HepG2 (cell line): ENCODE results near the gene ATP4B. TPM values are rescaled to one million over a fixed set of nuclear protein-coding genes. Genes with fewer than 3 reads are reported as not detected.

Experiments used
- ATAC-seq: fragments of 200-7000 bp; cut with Tn5 transposase; 3 replicates; pipeline ENCODE4 v1.9.1; 2020; ENCODE audit warnings: mild to moderate bottlenecking, moderate library complexity
- BruUV-seq: library from RNA; stranded (reverse); fragments of 400-500 nt; replicated peaks from 2 replicates; lab custom pipeline; 2021; lab: Mats Ljungman, UMichigan
- CTCF ChIA-PET: fragments of 300-600 bp; formaldehyde crosslinking; extraction: SDS; loops from one replicate; lab custom pipeline; 2021; ENCODE audit warnings: low total read pairs, inconsistent platforms, low intra/inter-chr PET ratio; lab: Yijun Ruan, JAX
- POLR2A ChIA-PET: fragments of 350-600 bp; sonication (Branson Sonifier 250); formaldehyde crosslinking; loops from one replicate; lab custom pipeline; 2020; ENCODE audit warnings: antibody characterized with exemption, inconsistent platforms; lab: Yijun Ruan, JAX
- DNase-seq: peaks from one replicate; pipeline ENCODE4 v3.0.0-alpha.2; 2015; ENCODE audit warnings: low spot score
- FAIRE-seq: peaks from 3 replicates; lab custom pipeline; 2011; peaks lifted over from hg19 to GRCh38; lab: Jason Lieb, UNC
- H2AFZ ChIP-seq: one replicate; pipeline ENCODE4 v1.6.1; 2011; ENCODE audit warnings: low read length, inconsistent platforms
- H3K27ac ChIP-seq: fragments of 300-600 bp; 3 replicates; pipeline ENCODE4 v1.8.0; 2011; ENCODE audit warnings: mixed run types, mild to moderate bottlenecking, mixed read lengths, low read length, inconsistent platforms; ENCODE audit not compliant: insufficient read depth; ENCODE audit errors: extremely low read length
- H3K27me3 ChIP-seq, 2 experiments: fragments of 200-600 bp in 1 of 2; 2 replicates in 1 of 2; 3 replicates in 1 of 2; pipeline versions ENCODE4 v1.6.0 to v1.8.0; 2011; ENCODE audit warnings: low read length in 2 of 2, mild to moderate bottlenecking in 2 of 2, moderate library complexity in 2 of 2, inconsistent platforms in 1 of 2; ENCODE audit not compliant: insufficient read depth in 2 of 2, control insufficient read depth in 1 of 2
- H3K36me3 ChIP-seq, 2 experiments: fragments of 200-600 bp in 1 of 2; replicated peaks in 1 of 2; 2 replicates in 1 of 2; 3 replicates in 1 of 2; pipeline versions ENCODE4 v1.5.1 to v1.8.0; 2011; ENCODE audit warnings: low read length in 2 of 2, inconsistent platforms in 1 of 2; ENCODE audit not compliant: insufficient read depth in 2 of 2, control insufficient read depth in 1 of 2
- H3K4me1 ChIP-seq: 2 replicates; pipeline ENCODE4 v1.5.1; 2012; ENCODE audit warnings: low read length, inconsistent platforms; ENCODE audit not compliant: insufficient read depth
- H3K4me2 ChIP-seq: 2 replicates; pipeline ENCODE4 v1.6.0; 2011; ENCODE audit warnings: low read depth, low read length, inconsistent platforms
- H3K4me3 ChIP-seq, 3 experiments: fragments of 200-600 bp in 1 of 3; sonication (generic), shearing (Covaris generic) in 1 of 3; replicated peaks in 1 of 3; 2 replicates each; pipeline ENCODE4 v1.5.1; 2011 to 2016; ENCODE audit warnings: low read length in 3 of 3, inconsistent platforms in 2 of 3, low read depth in 2 of 3, mild to moderate bottlenecking in 2 of 3, control low read depth in 1 of 3, mixed read lengths in 1 of 3; ENCODE audit not compliant: insufficient read depth in 1 of 3
- H3K79me2 ChIP-seq: one replicate; pipeline ENCODE4 v1.6.1; 2011; ENCODE audit warnings: low read length, inconsistent platforms; ENCODE audit not compliant: insufficient read depth
- H3K9ac ChIP-seq: 2 replicates; pipeline ENCODE4 v1.6.0; 2011; ENCODE audit warnings: mild to moderate bottlenecking, low read depth, low read length, inconsistent platforms; ENCODE audit not compliant: insufficient read depth
- H3K9me3 ChIP-seq: 2 replicates; pipeline ENCODE4 v1.5.1; 2012; ENCODE audit warnings: mild to moderate bottlenecking, low read length
- H4K20me1 ChIP-seq: 2 replicates; pipeline ENCODE4 v1.6.0; 2011; ENCODE audit warnings: inconsistent platforms, mild to moderate bottlenecking, low read length, moderate library complexity; ENCODE audit not compliant: insufficient read depth
- AGO2 ChIP-seq: fragments of 200-400 bp; formaldehyde crosslinking; optimal IDR thresholded peaks from 2 replicates; pipeline ENCODE3; 2017; ENCODE audit warnings: mild to moderate bottlenecking, low read depth, low read length, moderate library complexity
- KDM4B ChIP-seq: sonication (generic); formaldehyde crosslinking; IDR thresholded peaks from 2 replicates; pipeline ENCODE4 v1.4.0; 2020; ENCODE audit warnings: missing genetic modification reagents
- MTF1 ChIP-seq: sonication (generic); formaldehyde crosslinking; IDR thresholded peaks from 2 replicates; pipeline ENCODE4 v1.5.0; 2020; ENCODE audit warnings: missing genetic modification reagents
- STAT5B ChIP-seq: sonication (generic); formaldehyde crosslinking; IDR thresholded peaks from 2 replicates; pipeline ENCODE4 v1.4.0; 2020; ENCODE audit warnings: missing genetic modification reagents
- ZBTB7A ChIP-seq: sonication (generic); formaldehyde crosslinking; IDR thresholded peaks from 2 replicates; pipeline ENCODE4 v1.8.0; 2022; ENCODE audit warnings: mild to moderate bottlenecking, missing genetic modification reagents
- ZMYM2 ChIP-seq: sonication (generic); formaldehyde crosslinking; IDR thresholded peaks from 2 replicates; pipeline ENCODE4 v1.8.0; 2022; ENCODE audit warnings: mild to moderate bottlenecking, missing genetic modification reagents
- ZNF136 ChIP-seq: sonication (generic); formaldehyde crosslinking; IDR thresholded peaks from 2 replicates; pipeline ENCODE4 v1.8.1; 2022; ENCODE audit warnings: low read depth, mild to moderate bottlenecking, moderate library complexity, missing genetic modification reagents
- ZNF513 ChIP-seq: sonication (generic); formaldehyde crosslinking; conservative IDR thresholded peaks from 2 replicates; pipeline ENCODE4 v1.5.0; 2020; ENCODE audit warnings: missing genetic modification reagents
- WGBS: methylation state at CpG from one replicate; pipeline ENCODE4 v1.1.6; 2017; ENCODE audit warnings: low lambda C conversion rate; 5-methylcytosine and 5-hydroxymethylcytosine counted together
- in situ Hi-C: cut with HindIII; loops from 2 replicates; pipeline ENCODE4 v1.10.0; 2017; ENCODE audit warnings: low pct_unique_long_range_greater_than_20kb; ENCODE audit not compliant: extremely low pct_ligation_motif_present
- intact Hi-C: fragments of 100-400 bp; cut with micrococcal nuclease; formaldehyde crosslinking; loops from one replicate; pipeline ENCODE4 v1.10.0; 2022; ENCODE audit not compliant: unreplicated experiment
- polyA plus RNA-seq, 8 experiments: library from polyadenylated mRNA; depleted of rRNA in 3 of 8; stranded (reverse) in 7 of 8; unstranded in 1 of 8; fragments of >200 nt; fragmentation: Illumina TruSeq in 4 of 8; extraction: Trizol in 4 of 8; gene quantifications; 2 replicates each; pipeline versions ENCODE4 v1.2.1 to v1.2.3, GENCODE V29; 2011 to 2016; ENCODE audit warnings: low read depth in 4 of 8, missing spikeins in 1 of 8, mixed read lengths in 1 of 8; ENCODE audit not compliant: insufficient read depth in 1 of 8
- total RNA-seq, 5 experiments: library from RNA; depleted of rRNA; stranded (reverse); fragments of >200 nt; fragmentation: Illumina TruSeq; extraction: Trizol; gene quantifications; 2 replicates each; pipeline ENCODE4 v1.2.3, GENCODE V29; 2016; ENCODE audit warnings: low read depth in 1 of 5
- TF ChIP-seq, protein P1 (sequence below): sonication (generic); formaldehyde crosslinking; IDR thresholded peaks from 2 replicates; pipeline ENCODE4 v1.4.0; 2020; ENCODE audit warnings: mild to moderate bottlenecking, missing genetic modification reagents

Gene ATP4B
- total and polyA plus RNA-seq, 2 of the 13 experiments (the other 11 are each of a cell fraction or from before 2014, with no cell fraction given): not detected

DNA sequence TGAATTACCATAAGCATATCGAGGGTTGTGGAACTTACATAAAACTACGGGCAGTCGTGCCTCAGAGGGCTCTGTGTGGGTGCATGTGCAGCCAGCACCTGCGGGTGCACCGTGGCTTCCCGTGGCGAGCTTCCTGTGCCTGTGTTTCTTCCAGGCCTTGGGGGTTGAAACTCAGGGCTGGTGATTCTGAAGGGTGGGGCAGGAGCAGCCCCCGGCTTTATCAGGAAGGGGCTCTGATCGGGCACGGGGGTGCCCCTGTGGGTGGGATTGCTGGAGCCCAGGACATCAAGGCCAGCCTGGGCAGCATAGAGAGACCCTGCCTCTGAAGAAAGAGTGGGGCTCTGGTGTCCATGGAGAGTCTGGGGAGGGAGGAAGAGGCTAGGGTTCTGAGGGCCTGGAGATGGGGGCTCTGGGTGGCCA, 11.1 kb downstream of the ATP4B start:
- no TSS peak for BruUV-seq
- WGBS: 97% methylated on average over 9 of the region's 10 CpGs
- H3K27ac ChIP-seq: no peak overlapping the region
- no peaks in the 10 kb centered on the region for H3K4me1 ChIP-seq
- H2AFZ ChIP-seq: no peak overlapping the region
- intact Hi-C loops: no loop called here
- no peak overlapping the region for H3K4me2 ChIP-seq
- no peaks in the 10 kb centered on the region for H3K27me3 ChIP-seq
- no peaks in the 10 kb centered on the region for H3K9me3 ChIP-seq
- POLR2A ChIA-PET: no interaction called here
- no peaks in the 10 kb centered on the region for H3K36me3 ChIP-seq
- DNase-seq: no peak
- no peaks in the 10 kb centered on the region for H3K79me2 ChIP-seq
- TF ChIP-seq AGO2 (peak; percentile 21), KDM4B (CRISPR knock-in tag) (no peak)
- ATAC-seq: no peak; the same call in 2 of the 3 replicates
- H3K9ac ChIP-seq: no peak overlapping the region
- in situ Hi-C loops: no loop called here
- CTCF ChIA-PET: no interaction called here
- H3K4me3 ChIP-seq: no peak overlapping the region
- no peaks in the 10 kb centered on the region for H4K20me1 ChIP-seq
- FAIRE-seq: no peak

DNA sequence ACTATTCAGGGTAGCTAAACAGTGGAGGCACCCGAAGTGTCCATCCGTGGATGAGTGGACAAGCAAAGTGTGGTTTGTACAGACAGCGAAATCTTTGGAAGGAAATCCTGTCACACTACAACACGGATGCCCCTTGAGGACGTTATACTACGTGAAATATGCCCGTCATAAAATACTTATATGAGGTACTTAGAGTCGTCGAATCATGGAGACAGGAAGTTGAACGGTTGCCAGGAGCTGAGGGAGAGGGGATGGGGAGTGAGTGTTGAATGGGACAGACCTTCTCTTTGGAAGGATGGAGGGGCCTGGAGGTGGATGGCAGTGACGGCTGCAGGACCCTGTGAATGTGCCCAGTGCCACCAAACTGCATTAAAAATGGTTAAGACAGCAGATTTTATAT, 11.6 kb downstream of the ATP4B start:
- DNase-seq (no peak), FAIRE-seq (no peak), ATAC-seq (no peak)
- Histone ChIP-seq H3K79me2 (no peaks in the 10 kb centered on the region), H3K27ac (no peak overlapping the region), H4K20me1 (no peaks in the 10 kb centered on the region), H3K4me1 (no peaks in the 10 kb centered on the region), H3K27me3 (no peaks in the 10 kb centered on the region), H3K4me3 (no peak overlapping the region), H3K9ac (no peak overlapping the region), H3K9me3 (no peaks in the 10 kb centered on the region), H2AFZ (no peak overlapping the region), H3K36me3 (peaks cover 1 to 4% of the 10 kb centered on the region in 2 experiments; a peak in 1 of 5 replicates), H3K4me2 (no peak overlapping the region)
- in situ Hi-C loops (no loop called here), intact Hi-C loops (no loop called here)
- 92% methylated on average over 11 of the region's 11 CpGs for WGBS
- no TSS peak for BruUV-seq
- ChIA-PET POLR2A (no interaction called here), CTCF (no interaction called here)
- no peak for TF ChIP-seq MTF1 (CRISPR knock-in tag)
- TF ChIP-seq, protein P1, sequence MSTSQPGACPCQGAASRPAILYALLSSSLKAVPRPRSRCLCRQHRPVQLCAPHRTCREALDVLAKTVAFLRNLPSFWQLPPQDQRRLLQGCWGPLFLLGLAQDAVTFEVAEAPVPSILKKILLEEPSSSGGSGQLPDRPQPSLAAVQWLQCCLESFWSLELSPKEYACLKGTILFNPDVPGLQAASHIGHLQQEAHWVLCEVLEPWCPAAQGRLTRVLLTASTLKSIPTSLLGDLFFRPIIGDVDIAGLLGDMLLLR (CRISPR knock-in tag): no peak
- TF ChIP-seq ZMYM2 (CRISPR knock-in tag): no peak
- no peak for TF ChIP-seq ZNF136
- TF ChIP-seq ZBTB7A (CRISPR knock-in tag): no peak
- TF ChIP-seq ZNF513: no peak
- TF ChIP-seq STAT5B: no peak
